Natural killer cell (primary cell): ENCODE data around the gene ADPRS. TPM values are rescaled to one million over a fixed set of nuclear protein-coding genes. Genes with fewer than 3 reads are reported as not detected.

ENCODE experiments used
- ATAC-seq, 3 donors: fragments of 150-1000 bp in 2 of 3; fragments of 200-7000 bp in 1 of 3; cut with Tn5 transposase; 1 replicate in 1 of 3; 2 replicates in 2 of 3; pipeline ENCODE4 v1.10.0; 2021; ENCODE audit warnings: mild to moderate bottlenecking in 2 of 3, moderate library complexity in 2 of 3
- DNase-seq, 2 donors: peaks; one replicate each; pipeline versions ENCODE4 v3.0.0 to v3.0.0-alpha.2; 2013 to 2021; ENCODE audit warnings: mixed read lengths in 1 of 2
- H3K27ac ChIP-seq: one replicate; pipeline ENCODE4 v1.5.1; 2013; ENCODE audit warnings: mild to moderate bottlenecking, low read length
- H3K27me3 ChIP-seq: one replicate; pipeline ENCODE4 v1.6.1; 2013; ENCODE audit warnings: low read length; ENCODE audit not compliant: control insufficient read depth, insufficient read depth
- H3K36me3 ChIP-seq: one replicate; pipeline ENCODE4 v1.6.1; 2013; ENCODE audit warnings: low read length; ENCODE audit not compliant: control insufficient read depth, insufficient read depth
- H3K4me1 ChIP-seq: one replicate; pipeline ENCODE4 v1.6.1; 2013; ENCODE audit warnings: low read length; ENCODE audit not compliant: control insufficient read depth, insufficient read depth
- H3K4me3 ChIP-seq: one replicate; pipeline ENCODE4 v1.5.1; 2013; ENCODE audit warnings: low read length
- H3K9me3 ChIP-seq: one replicate; pipeline ENCODE4 v1.6.1; 2013; ENCODE audit warnings: low read length; ENCODE audit not compliant: control insufficient read depth, insufficient read depth
- H3K27ac Mint-ChIP-seq, 2 donors: one replicate each; pipeline ENCODE4 v1.8.0; 2022; ENCODE audit warnings: mild to moderate bottlenecking in 2 of 2, mixed read lengths in 2 of 2, moderate library complexity in 1 of 2
- H3K27me3 Mint-ChIP-seq, 2 donors: one replicate each; pipeline ENCODE4 v1.8.0; 2022; ENCODE audit warnings: low read depth in 2 of 2, mixed read lengths in 2 of 2
- H3K36me3 Mint-ChIP-seq: one replicate; pipeline ENCODE4 v1.8.0; 2022; ENCODE audit warnings: mixed read lengths
- H3K4me1 Mint-ChIP-seq, 2 donors: one replicate each; pipeline ENCODE4 v1.8.0; 2022; ENCODE audit warnings: mixed read lengths in 2 of 2
- H3K4me3 Mint-ChIP-seq: one replicate; pipeline ENCODE4 v1.8.0; 2022; ENCODE audit warnings: mild to moderate bottlenecking, moderate library complexity, mixed read lengths
- H3K9me3 Mint-ChIP-seq, 2 donors: one replicate each; pipeline ENCODE4 v1.8.0; 2022; ENCODE audit warnings: mixed read lengths in 2 of 2
- WGBS: methylation state at CpG from one replicate; pipeline ENCODE4 v1.1.7; 2013; ENCODE audit warnings: missing lambda C conversion rate; ENCODE audit not compliant: insufficient coverage; 5-methylcytosine and 5-hydroxymethylcytosine counted together
- intact Hi-C: fragments of 100-400 bp; cut with micrococcal nuclease; formaldehyde crosslinking; loops from one replicate; pipeline ENCODE4 v1.14.2; 2022
- total RNA-seq, 4 donors: library from RNA; stranded (reverse); fragments of 120-200 nt in 1 of 4; gene quantifications; one replicate each; pipeline versions ENCODE4 v1.2.3 to v1.2.4, GENCODE V29; 2013 to 2022
- TF ChIP-seq, protein P1 (sequence below): fragments of 200-600 bp; IDR thresholded peaks from one replicate; pipeline ENCODE4 v1.8.0; 2022; ENCODE audit warnings: antibody characterized with exemption

Gene ADPRS
- total RNA-seq, 3 donors from 2014 or later (not counting 1 experiment from before 2014, with no cell fraction given) = 9.6 to 15.9 (median 12.4) TPM

DNA sequence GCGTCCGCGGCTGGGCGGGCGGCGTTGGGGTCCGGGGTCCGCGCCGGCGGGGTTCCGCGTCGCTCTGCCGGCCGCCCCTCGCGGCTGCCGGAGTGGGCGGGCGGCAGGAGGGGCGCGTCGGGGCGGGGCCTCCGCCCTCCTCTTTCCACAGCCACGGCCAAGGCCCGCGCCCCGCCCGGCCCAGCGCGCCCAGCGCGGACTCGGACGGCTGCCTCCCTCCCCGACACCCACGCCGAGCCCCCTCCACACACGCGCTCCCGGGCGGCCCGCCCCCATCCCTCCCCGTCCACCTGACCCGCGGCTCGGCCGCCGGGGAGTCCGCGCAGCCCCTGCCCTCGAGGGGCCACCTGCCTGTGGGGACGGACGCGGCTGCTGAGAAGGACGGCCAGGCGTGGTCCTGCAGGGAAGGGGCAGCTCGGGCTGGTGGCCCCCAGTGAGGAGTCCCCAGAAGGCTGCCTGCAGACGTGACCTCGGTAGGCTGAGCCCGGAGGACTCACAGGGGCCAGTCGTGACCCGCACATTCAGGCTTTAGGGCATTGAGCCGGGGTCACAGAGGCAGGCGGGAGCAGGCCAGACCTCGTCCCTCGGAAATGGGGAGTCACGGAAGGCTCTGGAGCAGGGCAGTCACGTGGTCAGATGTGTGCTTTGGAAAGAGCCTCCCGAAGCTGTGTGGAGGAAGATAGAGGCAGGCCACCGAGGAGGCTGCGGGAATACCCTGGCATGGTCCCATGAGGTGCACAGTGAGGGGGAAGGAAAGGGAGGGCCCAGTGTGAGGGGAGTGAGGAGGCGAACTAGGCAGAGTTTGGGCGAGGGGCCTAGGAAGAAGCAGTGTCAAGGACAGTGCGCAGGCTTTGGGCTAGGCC, 36.7 kb downstream of the ADPRS start, which contains the start of gene COL8A2:
Gene COL8A2, minus strand, starts transcription at position 94 of the 863 bp plus-strand sequence. CDS start 24,980 bp downstream, outside the sequence.
- H3K9me3 Mint-ChIP-seq = no peaks in the 10 kb centered on the region
- TF ChIP-seq, protein P1, sequence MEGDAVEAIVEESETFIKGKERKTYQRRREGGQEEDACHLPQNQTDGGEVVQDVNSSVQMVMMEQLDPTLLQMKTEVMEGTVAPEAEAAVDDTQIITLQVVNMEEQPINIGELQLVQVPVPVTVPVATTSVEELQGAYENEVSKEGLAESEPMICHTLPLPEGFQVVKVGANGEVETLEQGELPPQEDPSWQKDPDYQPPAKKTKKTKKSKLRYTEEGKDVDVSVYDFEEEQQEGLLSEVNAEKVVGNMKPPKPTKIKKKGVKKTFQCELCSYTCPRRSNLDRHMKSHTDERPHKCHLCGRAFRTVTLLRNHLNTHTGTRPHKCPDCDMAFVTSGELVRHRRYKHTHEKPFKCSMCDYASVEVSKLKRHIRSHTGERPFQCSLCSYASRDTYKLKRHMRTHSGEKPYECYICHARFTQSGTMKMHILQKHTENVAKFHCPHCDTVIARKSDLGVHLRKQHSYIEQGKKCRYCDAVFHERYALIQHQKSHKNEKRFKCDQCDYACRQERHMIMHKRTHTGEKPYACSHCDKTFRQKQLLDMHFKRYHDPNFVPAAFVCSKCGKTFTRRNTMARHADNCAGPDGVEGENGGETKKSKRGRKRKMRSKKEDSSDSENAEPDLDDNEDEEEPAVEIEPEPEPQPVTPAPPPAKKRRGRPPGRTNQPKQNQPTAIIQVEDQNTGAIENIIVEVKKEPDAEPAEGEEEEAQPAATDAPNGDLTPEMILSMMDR = no peak
- ATAC-seq (peak; percentile 28 to 65 (median 62)), DNase-seq (no peak)
- H3K4me3 ChIP-seq = no peak within 1 kb of the TSS
- H3K36me3 Mint-ChIP-seq = no peaks in the 10 kb centered on the region
- intact Hi-C loops = no loop called here
- peaks cover 12% of the 10 kb centered on the region for H3K27me3 ChIP-seq
- no peaks in the 10 kb centered on the region for H3K9me3 ChIP-seq
- peaks cover 6 to 36% of the 10 kb centered on the region in 2 donors for H3K4me1 Mint-ChIP-seq
- peaks cover 27% of the 10 kb centered on the region for H3K4me1 ChIP-seq
- H3K36me3 ChIP-seq = no peaks in the 10 kb centered on the region
- no peak within 1 kb of the TSS for H3K27ac ChIP-seq
- peak within 1 kb of the TSS; percentile 72 for H3K4me3 Mint-ChIP-seq
- H3K27me3 Mint-ChIP-seq = peaks cover 30 to 39% of the 10 kb centered on the region in 2 donors
- WGBS = 17% methylated on average over 77 of the region's 77 CpGs
- H3K27ac Mint-ChIP-seq = peak within 1 kb of the TSS in 1 of 2 donors; percentile 66

DNA sequence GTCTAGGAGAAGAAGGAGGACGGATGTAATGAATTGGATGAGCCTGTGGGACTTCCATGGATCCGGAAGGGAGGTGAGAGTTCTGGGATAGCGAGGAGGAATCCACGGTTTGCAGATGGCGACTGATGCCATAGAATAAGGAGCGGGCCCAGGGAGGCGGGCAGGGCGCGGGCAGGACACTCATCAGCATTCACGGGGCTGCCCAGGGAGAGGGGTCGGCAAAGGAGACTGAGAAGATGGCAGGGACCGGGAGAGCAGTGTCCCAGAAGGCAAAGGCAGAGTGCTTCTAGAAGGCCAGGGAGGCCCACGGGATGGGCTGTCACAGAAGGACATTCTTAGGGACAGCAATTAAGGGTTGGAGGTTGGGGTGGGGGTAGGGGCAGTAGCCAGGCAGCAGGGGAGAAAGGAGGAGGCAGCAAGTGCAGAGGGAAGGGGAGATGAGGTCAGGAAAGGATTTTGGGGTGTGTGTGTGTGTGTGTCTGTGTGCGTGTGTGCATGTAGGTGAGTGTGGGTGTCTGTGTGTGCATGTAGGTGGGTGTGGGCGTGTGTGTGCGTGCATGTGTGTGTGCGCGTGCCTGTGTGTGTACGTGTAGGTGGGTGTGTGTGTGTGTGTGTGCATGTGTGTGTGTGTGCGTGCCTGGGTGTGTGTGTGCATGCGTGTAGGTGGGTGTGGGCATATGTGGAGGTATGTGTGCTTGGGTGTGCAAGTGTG, 37.5 kb downstream of the ADPRS start:
- no peak for DNase-seq
- Histone ChIP-seq H3K36me3 (no peaks in the 10 kb centered on the region), H3K9me3 (no peaks in the 10 kb centered on the region), H3K4me3 (no peak overlapping the region), H3K4me1 (peaks cover 27% of the 10 kb centered on the region), H3K27me3 (peaks cover 12% of the 10 kb centered on the region), H3K27ac (no peak overlapping the region)
- ATAC-seq = no peak
- intact Hi-C loops = no loop called here
- H3K9me3 Mint-ChIP-seq = no peaks in the 10 kb centered on the region
- TF ChIP-seq, protein P1 = no peak
- H3K27me3 Mint-ChIP-seq = peaks cover 30 to 39% of the 10 kb centered on the region in 2 donors
- H3K27ac Mint-ChIP-seq = peak overlapping the region in 1 of 2 donors; percentile 66
- H3K4me3 Mint-ChIP-seq = peak overlapping the region; percentile 63
- H3K4me1 Mint-ChIP-seq = peaks cover 6 to 36% of the 10 kb centered on the region in 2 donors
- 96% methylated on average over 21 of the region's 21 CpGs for WGBS
- H3K36me3 Mint-ChIP-seq = no peaks in the 10 kb centered on the region

DNA sequence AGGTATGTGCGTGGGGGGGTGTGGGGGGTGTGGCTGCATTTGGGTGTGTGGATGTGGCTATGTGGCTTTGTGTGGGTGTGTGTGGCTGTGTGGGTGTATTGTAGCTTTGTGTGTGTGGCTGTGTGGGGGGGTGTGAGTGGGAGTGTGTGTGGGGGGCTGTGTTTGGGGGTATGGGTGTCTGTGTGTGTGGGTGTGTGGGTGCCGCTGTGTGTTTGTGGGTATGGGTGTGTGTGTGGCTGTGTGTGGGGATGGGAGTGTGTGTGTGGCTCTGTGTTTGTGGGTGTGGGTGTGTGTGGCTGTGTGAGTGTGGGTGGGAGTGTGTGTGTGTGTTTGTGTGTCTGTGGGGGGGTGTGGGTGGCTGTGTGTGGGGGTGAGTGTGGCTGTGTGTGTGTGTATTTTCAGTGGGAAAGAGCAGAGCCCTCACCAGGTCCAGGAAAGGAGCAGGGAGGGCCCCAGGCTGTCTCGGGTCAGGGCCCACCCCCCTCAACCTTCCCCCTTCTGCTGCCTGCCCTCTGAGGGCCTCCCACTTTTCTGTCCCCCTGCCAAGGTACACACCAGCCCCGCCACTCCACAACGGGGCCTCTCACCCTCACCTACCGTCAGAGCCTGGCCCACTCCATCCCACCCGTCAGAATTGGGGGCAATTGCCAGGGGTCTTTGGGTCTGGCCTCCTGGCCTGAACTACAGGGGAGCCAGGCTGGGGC, 38.3 kb downstream of the ADPRS start:
- Histone ChIP-seq H3K4me1 (peaks cover 27% of the 10 kb centered on the region), H3K4me3 (no peak overlapping the region), H3K9me3 (no peaks in the 10 kb centered on the region), H3K27ac (no peak overlapping the region), H3K36me3 (no peaks in the 10 kb centered on the region), H3K27me3 (peaks cover 12% of the 10 kb centered on the region)
- Mint-ChIP-seq H3K4me1 (peaks cover 6 to 36% of the 10 kb centered on the region in 2 donors), H3K36me3 (no peaks in the 10 kb centered on the region), H3K27ac (peak overlapping the region in 1 of 2 donors; percentile 66), H3K27me3 (peaks cover 28 to 36% of the 10 kb centered on the region in 2 donors), H3K9me3 (no peaks in the 10 kb centered on the region), H3K4me3 (no peak overlapping the region)
- TF ChIP-seq, protein P1 = no peak
- 64% methylated on average over 7 of the region's 7 CpGs for WGBS
- intact Hi-C loops = no loop called here
- no peak for DNase-seq
- ATAC-seq = no peak
